Measurements from ENCODE around the gene COX5B.
"Not testable (repeated sequence)": the region's sequence is repeated elsewhere in the genome, so short reads cannot be mapped to it uniquely, and the experiment has no call there.

DNA sequence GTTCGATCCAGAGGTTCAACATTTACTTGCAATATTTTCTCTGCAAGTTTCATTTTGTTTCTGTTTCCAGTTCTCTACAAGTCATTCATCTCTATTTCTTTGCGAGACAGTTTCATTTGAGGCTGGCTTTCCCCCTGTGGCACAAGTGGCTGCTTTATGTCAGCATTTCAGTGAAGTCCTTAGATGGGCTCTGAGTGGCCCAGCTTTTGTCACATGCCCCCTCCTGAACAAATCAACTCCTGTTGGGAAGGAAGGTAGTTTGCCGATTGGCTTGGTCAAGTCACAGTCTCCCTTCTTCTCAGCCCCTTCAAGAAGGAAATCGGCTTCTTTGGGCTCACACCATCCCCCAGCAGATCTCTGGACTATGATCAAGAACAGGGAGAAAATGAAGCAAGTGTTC lies 37.1 kb upstream of the COX5B start:
- TF ChIP-seq, protein P1, sequence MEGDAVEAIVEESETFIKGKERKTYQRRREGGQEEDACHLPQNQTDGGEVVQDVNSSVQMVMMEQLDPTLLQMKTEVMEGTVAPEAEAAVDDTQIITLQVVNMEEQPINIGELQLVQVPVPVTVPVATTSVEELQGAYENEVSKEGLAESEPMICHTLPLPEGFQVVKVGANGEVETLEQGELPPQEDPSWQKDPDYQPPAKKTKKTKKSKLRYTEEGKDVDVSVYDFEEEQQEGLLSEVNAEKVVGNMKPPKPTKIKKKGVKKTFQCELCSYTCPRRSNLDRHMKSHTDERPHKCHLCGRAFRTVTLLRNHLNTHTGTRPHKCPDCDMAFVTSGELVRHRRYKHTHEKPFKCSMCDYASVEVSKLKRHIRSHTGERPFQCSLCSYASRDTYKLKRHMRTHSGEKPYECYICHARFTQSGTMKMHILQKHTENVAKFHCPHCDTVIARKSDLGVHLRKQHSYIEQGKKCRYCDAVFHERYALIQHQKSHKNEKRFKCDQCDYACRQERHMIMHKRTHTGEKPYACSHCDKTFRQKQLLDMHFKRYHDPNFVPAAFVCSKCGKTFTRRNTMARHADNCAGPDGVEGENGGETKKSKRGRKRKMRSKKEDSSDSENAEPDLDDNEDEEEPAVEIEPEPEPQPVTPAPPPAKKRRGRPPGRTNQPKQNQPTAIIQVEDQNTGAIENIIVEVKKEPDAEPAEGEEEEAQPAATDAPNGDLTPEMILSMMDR (IDR thresholded peaks at IDR 0.05) = not testable (repeated sequence)
- not testable (repeated sequence) for TF ChIP-seq POLR2A, POLR2AphosphoS5 (IDR thresholded peaks at IDR 0.05)
